ENCODE data around the gene CST1.
"Not testable (repeated sequence)": the region's sequence is repeated elsewhere in the genome, so short reads cannot be mapped to it uniquely, and the experiment has no call there.

- TF ChIP-seq CTCF (conservative IDR thresholded peaks at IDR 0.05; ENCODE audit: low read length); EZH2phosphoT487 (IDR thresholded peaks at IDR 0.05; ENCODE audit: borderline replicate concordance, low read depth, low read length): not testable (repeated sequence)
These were observed at the start of gene CST1 for GRCh38 chr20:23750786-23751185.
